Coronary artery (tissue), 2 donors: Measurements from ENCODE around the gene SPIC.

Experiments
- DNase-seq: peaks from one replicate; pipeline ENCODE4 v3.0.0-alpha.2; 2017; ENCODE audit warnings: low spot score
- H3K27ac ChIP-seq, 2 donors: fragments of 200-600 bp; sonication (generic); one replicate each; pipeline ENCODE4 v1.5.1; 2016 to 2019
- H3K4me3 ChIP-seq: fragments of 200-600 bp; sonication (generic); 2 replicates; pipeline ENCODE4 v1.5.1; 2016; ENCODE audit warnings: mild to moderate bottlenecking, moderate library complexity
- CTCF ChIP-seq: fragments of 200-600 bp; sonication (generic); IDR thresholded peaks from one replicate; pipeline ENCODE4 v1.5.1; 2019; ENCODE audit warnings: antibody characterized with exemption

SPIC gene

GRCh38 chr12:101485021-101485420 is 9.9 kb downstream of the SPIC start:
- no peak for DNase-seq
- TF ChIP-seq CTCF: no peak
- no peak overlapping the region for H3K27ac ChIP-seq
- H3K4me3 ChIP-seq: no peak overlapping the region

DNA sequence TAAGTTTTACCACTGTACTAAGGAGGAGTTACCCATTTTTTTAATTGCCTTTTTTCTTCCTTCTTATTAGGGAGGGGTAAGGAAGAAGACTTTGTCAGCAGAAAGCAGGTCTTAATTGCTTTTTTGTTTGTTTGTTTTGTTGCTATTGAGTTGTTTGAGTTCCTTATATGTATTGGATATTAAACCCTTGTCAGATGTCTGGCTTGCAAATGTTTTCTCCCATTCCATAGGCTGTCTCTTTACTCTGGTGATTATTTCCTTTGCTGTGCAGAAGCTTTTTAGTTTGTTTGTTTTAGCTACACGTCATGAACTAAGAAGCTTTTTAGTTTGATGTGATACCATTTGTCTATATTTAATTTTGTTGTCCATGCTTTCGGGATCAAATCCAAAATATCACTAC is 13.3 kb downstream of the SPIC start:
- H3K4me3 ChIP-seq: no peak overlapping the region
- TF ChIP-seq CTCF: no peak
- H3K27ac ChIP-seq: no peak overlapping the region
- DNase-seq: no peak

DNA sequence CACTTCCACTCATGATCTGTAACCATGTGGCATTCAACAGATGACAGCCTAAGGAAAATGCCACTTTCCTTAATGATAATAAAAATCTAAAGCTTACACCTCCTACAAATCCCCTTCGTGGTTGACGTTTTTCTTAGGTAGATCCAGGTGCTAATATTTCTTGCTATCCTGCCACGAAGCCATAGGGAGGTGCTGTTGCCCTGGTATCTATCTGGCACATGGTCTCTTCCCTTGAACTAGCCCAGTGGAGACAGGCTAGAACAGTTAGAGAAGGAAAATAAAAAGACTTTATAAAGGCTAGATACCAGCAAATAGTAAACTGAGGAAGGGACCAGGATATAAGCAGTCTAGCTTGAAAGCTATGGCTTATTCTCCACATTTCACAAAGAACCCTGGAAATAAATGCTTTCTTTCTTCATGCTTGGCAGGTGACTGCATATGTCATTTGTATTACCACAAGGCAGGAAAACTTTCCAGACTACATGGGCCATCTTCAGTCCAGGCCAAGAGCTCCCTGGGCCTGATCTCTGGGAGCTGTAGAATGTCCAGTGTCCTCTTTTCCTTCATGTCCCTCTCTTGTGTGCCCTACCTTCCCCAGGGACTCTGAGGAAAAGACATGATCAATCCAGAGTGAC is 15.3 kb downstream of the SPIC start:
- H3K27ac ChIP-seq: no peak overlapping the region
- no peak overlapping the region for H3K4me3 ChIP-seq
- DNase-seq: no peak
- TF ChIP-seq CTCF: no peak

DNA sequence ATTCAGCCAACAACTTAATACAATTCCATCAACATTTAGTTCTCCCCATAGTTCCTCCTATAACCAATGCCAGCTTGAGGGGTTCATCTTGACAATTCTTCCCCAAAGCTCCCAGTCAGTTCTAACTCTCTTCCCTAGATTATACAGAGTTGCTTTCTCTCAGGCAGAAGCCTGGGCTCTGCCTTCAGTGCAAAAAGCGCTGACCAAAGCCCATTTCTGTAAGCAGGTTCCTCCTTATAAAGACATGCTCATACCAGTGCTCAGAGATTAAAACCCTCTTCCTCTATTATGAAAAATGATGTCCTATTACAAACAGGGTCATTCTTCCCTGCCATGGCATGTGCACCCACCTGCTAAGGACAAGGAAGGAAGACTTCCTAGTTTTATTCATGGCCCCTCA is 16.2 kb downstream of the SPIC start:
- no peak for DNase-seq
- no peak overlapping the region for H3K27ac ChIP-seq
- H3K4me3 ChIP-seq: no peak overlapping the region
- TF ChIP-seq CTCF: no peak

DNA sequence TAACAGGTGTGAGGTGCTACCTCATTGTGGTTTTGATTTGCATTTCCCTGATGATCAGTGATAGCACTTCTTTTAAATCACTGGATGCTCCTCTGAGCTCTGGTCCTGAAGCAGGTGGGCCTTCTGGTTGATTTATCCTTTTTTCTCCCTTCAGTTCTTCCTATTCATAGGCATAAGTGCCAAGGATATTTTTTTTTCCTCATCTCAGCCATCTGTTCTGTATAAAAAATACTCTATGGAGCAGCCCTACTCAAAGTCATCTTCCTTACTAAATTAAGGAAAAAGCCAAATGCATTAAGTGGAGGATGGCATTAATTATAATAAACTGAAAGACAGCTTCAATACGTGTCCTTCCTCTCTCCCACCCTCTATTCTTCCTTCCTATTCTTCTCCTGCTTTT is 18.4 kb downstream of the SPIC start:
- no peak for TF ChIP-seq CTCF
- H3K4me3 ChIP-seq: no peak overlapping the region
- DNase-seq: no peak

DNA sequence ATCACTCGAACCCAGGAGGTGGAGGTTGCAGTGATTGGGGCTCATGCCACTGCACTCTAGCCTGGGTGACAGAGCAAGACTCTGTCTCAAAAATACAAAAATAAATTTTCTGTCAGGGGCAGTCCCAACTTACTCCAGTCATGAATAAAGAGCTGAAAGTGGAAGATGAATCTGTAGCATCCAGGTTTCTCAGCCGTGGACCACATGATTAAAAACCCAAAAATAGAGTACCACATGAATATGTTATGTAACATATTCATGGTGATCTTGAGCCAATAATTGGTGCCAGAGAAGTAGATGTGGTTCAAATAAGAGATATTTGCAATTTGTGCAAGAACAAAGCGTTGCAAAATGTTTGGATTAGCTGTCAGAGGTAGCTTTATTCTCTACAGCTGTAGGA is 23.1 kb downstream of the SPIC start:
- TF ChIP-seq CTCF: no peak
- Histone ChIP-seq H3K27ac (no peak overlapping the region), H3K4me3 (no peak overlapping the region)
- no peak for DNase-seq

More for the DNA sequence above, 18.4 kb downstream of the SPIC start:
- no peak overlapping the region for H3K27ac ChIP-seq

- no peak for TF ChIP-seq CTCF
- DNase-seq: no peak
- Histone ChIP-seq H3K27ac (no peak overlapping the region), H3K4me3 (no peak overlapping the region)
Measured at GRCh38 chr12:101501410-101501995, 26.4 kb downstream of the SPIC start.
